Sigmoid colon (tissue), 7 donors: Measurements from ENCODE around the gene SLC25A25. TPM values are rescaled to one million over a fixed set of nuclear protein-coding genes. Genes with fewer than 3 reads are reported as not detected.
A peak's percentile ranks its signal among the peaks of the same experiment; 100 is the strongest.
"Not testable (repeated sequence)": the region's sequence is repeated elsewhere in the genome, so short reads cannot be mapped to it uniquely, and the experiment has no call there.

Experiments
- DNase-seq: peaks from one replicate; pipeline ENCODE4 v3.0.0-alpha.2; 2019
- H3K27ac ChIP-seq, 4 donors: fragments of 200-600 bp; sonication (generic); one replicate each; pipeline ENCODE4 v1.5.1; 2016 to 2019; ENCODE audit warnings: mild to moderate bottlenecking in 1 of 4
- H3K27me3 ChIP-seq, 3 donors: fragments of 200-600 bp; sonication (generic); one replicate each; pipeline ENCODE4 v1.5.1; 2019; ENCODE audit warnings: mild to moderate bottlenecking in 1 of 3
- H3K36me3 ChIP-seq, 4 donors: fragments of 200-600 bp; sonication (generic); one replicate each; pipeline ENCODE4 v1.5.1; 2016 to 2019
- H3K4me1 ChIP-seq, 4 donors: fragments of 200-600 bp; sonication (generic); one replicate each; pipeline ENCODE4 v1.5.1; 2017 to 2019
- H3K4me3 ChIP-seq, 4 donors: fragments of 200-600 bp; sonication (generic); one replicate each; pipeline ENCODE4 v1.5.1; 2017 to 2019; ENCODE audit warnings: mild to moderate bottlenecking in 2 of 4, moderate library complexity in 1 of 4
- H3K9me3 ChIP-seq, 4 donors: fragments of 200-600 bp in 3 of 4; sonication (generic) in 3 of 4; one replicate each; pipeline versions ENCODE4 v1.5.1 to v1.6.1; 2013 to 2019
- EP300 ChIP-seq, 4 donors: sonication (generic); formaldehyde crosslinking; IDR thresholded peaks; one replicate each; pipeline ENCODE4 v1.6.1; 2017; ENCODE audit warnings: antibody characterized with exemption in 4 of 4
- POLR2A ChIP-seq, 2 donors: fragments of 450-650 bp; IDR thresholded peaks; one replicate each; pipeline ENCODE4 v1.6.1; 2016; ENCODE audit warnings: antibody characterized with exemption in 2 of 2, mild to moderate bottlenecking in 2 of 2, moderate library complexity in 2 of 2
- POLR2AphosphoS5 ChIP-seq, 4 donors: sonication (generic); formaldehyde crosslinking; IDR thresholded peaks; one replicate each; pipeline ENCODE4 v1.6.1; 2017; ENCODE audit warnings: antibody characterized with exemption in 4 of 4
- WGBS, 2 donors: extraction: QIAGEN DNeasy Blood & Tissue Kit; methylation state at CpG; one replicate each; pipeline ENCODE4 v1.1.7; 2013; 5-methylcytosine and 5-hydroxymethylcytosine counted together
- intact Hi-C: fragments of 100-400 bp; cut with DNase I; formaldehyde crosslinking; loops from one replicate; pipeline ENCODE4 v1.15.1; 2023
- polyA plus RNA-seq, 3 donors: library from polyadenylated mRNA; stranded (reverse); fragments of 200-250 nt; gene quantifications; one replicate each; pipeline ENCODE4 v1.2.3, GENCODE V29; 2013
- total RNA-seq, 4 donors: library from RNA; depleted of rRNA; stranded (reverse); fragments of >200 nt; gene quantifications; one replicate each; pipeline ENCODE4 v1.1.0, GENCODE V29; 2016
- TF ChIP-seq, protein P1 (sequence below), 4 experiments: fragments of 450-650 bp in 3 of 4; fragments of 200-600 bp in 1 of 4; IDR thresholded peaks; one replicate each; pipeline ENCODE4 v1.5.1; 2016 to 2019; ENCODE audit warnings: antibody characterized with exemption in 4 of 4, mild to moderate bottlenecking in 3 of 4, moderate library complexity in 2 of 4
- donor health status: healthy with polysubstance abuse.
- donor health status: Bipolar disorder and iron deficiency.
- donor health status: healthy.

Gene SLC25A25
- total and polyA plus RNA-seq, 7 donors = 10.2 to 77.2 (median 16.6) TPM

DNA sequence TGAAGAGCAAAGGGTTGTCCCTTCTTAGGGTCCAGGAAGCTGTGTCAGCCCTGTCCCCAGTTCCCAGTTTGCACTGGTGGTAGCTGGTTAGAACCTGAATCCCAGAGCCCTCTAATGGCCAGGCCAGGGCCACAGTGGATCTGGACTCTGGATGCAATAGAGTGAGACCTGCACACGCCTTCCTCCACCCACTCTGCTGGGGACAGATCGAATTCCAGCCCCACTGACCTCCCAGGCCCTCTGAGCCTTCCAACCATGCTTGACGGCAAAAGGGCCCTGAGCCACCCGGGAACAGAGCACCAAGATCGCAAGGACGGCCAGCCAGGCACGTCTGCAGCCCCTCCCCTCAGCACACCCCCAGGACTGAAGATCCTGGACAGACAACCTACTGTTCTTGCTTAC, 24.6 kb upstream of the SLC25A25 start:
- no peaks in the 10 kb centered on the region for H3K9me3 ChIP-seq
- no peaks in the 10 kb centered on the region for H3K36me3 ChIP-seq
- DNase-seq = no peak
- peak in 1 of 4 donors; percentile 9 for TF ChIP-seq POLR2AphosphoS5 (IDR thresholded peaks at IDR 0.05)
- TF ChIP-seq EP300 (IDR thresholded peaks at IDR 0.05) = no peak
- intact Hi-C loops = no loop called here
- WGBS, 2 donors = 54 to 79% methylated on average over 7 of the region's 7 CpGs
- H3K27ac ChIP-seq = peak overlapping the region in 1 of 4 donors; percentile 15
- peaks cover 0 to 19% (median 15%) of the 10 kb centered on the region in 4 donors for H3K4me1 ChIP-seq
- H3K4me3 ChIP-seq = no peak overlapping the region
- H3K27me3 ChIP-seq = no peaks in the 10 kb centered on the region

DNA sequence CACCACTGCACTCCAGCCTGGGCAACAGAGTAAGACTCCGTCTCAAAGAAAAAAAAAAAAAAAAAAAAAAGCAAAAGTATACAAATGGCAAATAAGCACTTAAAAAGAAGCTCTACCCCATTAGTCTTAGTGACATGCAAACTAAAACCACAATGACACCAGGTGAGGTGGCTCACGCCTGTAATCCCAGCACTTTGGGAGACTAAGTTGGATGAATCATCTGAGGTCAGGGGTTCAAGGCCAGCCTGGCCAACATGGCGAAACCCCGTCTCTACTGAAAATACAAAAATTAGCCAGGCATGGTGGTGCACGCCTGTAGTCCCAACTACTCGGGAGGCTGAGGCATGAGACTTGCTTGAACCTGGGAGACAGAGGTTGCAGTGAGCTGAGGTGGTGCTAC, 22.6 kb upstream of the SLC25A25 start:
- H3K4me3 ChIP-seq, DNase-seq, H3K27me3 ChIP-seq, H3K36me3 ChIP-seq, H3K9me3 ChIP-seq, H3K27ac ChIP-seq, intact Hi-C loops: not testable (repeated sequence)
- WGBS, 2 donors = 91 to 92% methylated on average over 6 of the region's 6 CpGs
- H3K4me1 ChIP-seq = peaks cover 0 to 19% (median 15%) of the 10 kb centered on the region in 4 donors

DNA sequence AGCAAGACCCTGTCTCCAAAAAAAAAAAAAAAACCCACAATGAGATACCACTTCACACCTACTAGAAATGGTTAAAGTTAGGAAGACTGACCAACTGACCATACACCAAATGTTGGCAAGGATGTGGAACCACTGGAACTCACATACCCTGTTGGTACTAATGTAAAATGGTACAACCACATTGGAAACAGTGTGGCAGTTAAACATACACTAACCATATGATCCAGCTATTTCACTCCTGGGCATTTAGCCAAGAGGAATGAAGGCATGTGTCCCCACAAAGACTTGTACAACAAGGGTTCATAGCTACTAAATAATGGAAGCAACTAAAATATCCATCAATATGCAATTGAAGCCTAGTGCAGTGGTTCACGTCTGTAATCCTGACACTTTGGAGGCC, 22.2 kb upstream of the SLC25A25 start:
- no peaks in the 10 kb centered on the region for H3K27me3 ChIP-seq
- H3K4me1 ChIP-seq = peaks cover 0 to 19% (median 17%) of the 10 kb centered on the region in 4 donors
- no peaks in the 10 kb centered on the region for H3K36me3 ChIP-seq
- intact Hi-C loops = no loop called here
- H3K27ac ChIP-seq = peak overlapping the region in 2 of 4 donors; percentile 34 to 63
- WGBS, 2 donors = 85 to 89% methylated on average over 1 of the region's 1 CpG
- DNase-seq = no peak
- TF ChIP-seq POLR2AphosphoS5 (IDR thresholded peaks at IDR 0.05) = peak in 1 of 4 donors; percentile 10
- no peak for TF ChIP-seq EP300 (IDR thresholded peaks at IDR 0.05)
- no peak overlapping the region for H3K4me3 ChIP-seq
- no peaks in the 10 kb centered on the region for H3K9me3 ChIP-seq

GRCh38 chr9:128047231-128047630, 20.8 kb upstream of the SLC25A25 start:
- Histone ChIP-seq H3K36me3 (no peaks in the 10 kb centered on the region), H3K9me3 (no peaks in the 10 kb centered on the region), H3K27me3 (no peaks in the 10 kb centered on the region), H3K4me3 (no peak overlapping the region), H3K27ac (peak overlapping the region in 2 of 4 donors; percentile 6 to 63), H3K4me1 (peaks cover 0 to 19% (median 17%) of the 10 kb centered on the region in 4 donors)
- intact Hi-C loops = no loop called here
- TF ChIP-seq, protein P1, sequence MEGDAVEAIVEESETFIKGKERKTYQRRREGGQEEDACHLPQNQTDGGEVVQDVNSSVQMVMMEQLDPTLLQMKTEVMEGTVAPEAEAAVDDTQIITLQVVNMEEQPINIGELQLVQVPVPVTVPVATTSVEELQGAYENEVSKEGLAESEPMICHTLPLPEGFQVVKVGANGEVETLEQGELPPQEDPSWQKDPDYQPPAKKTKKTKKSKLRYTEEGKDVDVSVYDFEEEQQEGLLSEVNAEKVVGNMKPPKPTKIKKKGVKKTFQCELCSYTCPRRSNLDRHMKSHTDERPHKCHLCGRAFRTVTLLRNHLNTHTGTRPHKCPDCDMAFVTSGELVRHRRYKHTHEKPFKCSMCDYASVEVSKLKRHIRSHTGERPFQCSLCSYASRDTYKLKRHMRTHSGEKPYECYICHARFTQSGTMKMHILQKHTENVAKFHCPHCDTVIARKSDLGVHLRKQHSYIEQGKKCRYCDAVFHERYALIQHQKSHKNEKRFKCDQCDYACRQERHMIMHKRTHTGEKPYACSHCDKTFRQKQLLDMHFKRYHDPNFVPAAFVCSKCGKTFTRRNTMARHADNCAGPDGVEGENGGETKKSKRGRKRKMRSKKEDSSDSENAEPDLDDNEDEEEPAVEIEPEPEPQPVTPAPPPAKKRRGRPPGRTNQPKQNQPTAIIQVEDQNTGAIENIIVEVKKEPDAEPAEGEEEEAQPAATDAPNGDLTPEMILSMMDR (IDR thresholded peaks at IDR 0.05) = no peak
- TF ChIP-seq POLR2AphosphoS5 (IDR thresholded peaks at IDR 0.05) (no peak), EP300 (IDR thresholded peaks at IDR 0.05) (no peak), POLR2A (IDR thresholded peaks at IDR 0.05) (no peak)
- WGBS, 2 donors = 91 to 93% methylated on average over 6 of the region's 6 CpGs
- DNase-seq = no peak

- intact Hi-C loops = no loop called here
- Histone ChIP-seq H3K27ac (no peak overlapping the region), H3K4me1 (peaks cover 0 to 19% (median 17%) of the 10 kb centered on the region in 4 donors), H3K9me3 (no peaks in the 10 kb centered on the region), H3K4me3 (no peak overlapping the region), H3K36me3 (no peaks in the 10 kb centered on the region), H3K27me3 (no peaks in the 10 kb centered on the region)
- no peak for DNase-seq
- TF ChIP-seq POLR2A (IDR thresholded peaks at IDR 0.05) = no peak
- TF ChIP-seq, protein P1 (IDR thresholded peaks at IDR 0.05) = no peak
- TF ChIP-seq POLR2AphosphoS5 (IDR thresholded peaks at IDR 0.05) = no peak
- TF ChIP-seq EP300 (IDR thresholded peaks at IDR 0.05) = no peak
These were observed 19.4 kb upstream of the SLC25A25 start for GRCh38 chr9:128048663-128049062.

DNA sequence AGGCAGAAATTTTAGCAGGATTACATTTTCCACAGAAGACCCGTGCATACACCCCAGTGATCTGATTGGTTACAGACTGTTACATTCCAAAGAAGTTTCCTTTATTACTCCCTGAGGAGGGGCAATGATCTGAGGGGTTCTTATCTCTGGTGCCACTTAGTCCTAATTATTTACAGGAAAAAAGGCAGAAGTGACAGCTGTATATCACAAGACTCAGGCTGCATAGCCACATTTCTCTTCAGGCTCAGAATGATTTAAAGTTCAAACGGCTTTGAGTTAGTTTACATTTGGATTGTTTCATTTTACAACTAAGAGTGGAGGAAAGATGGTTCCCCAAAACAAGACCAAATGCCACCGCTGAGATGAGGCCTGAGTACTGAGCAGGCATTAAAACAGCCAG, 18.2 kb upstream of the SLC25A25 start:
- Histone ChIP-seq H3K9me3 (no peaks in the 10 kb centered on the region), H3K27ac (no peak overlapping the region), H3K36me3 (no peaks in the 10 kb centered on the region), H3K4me1 (peaks cover 0 to 24% (median 21%) of the 10 kb centered on the region in 4 donors), H3K27me3 (no peaks in the 10 kb centered on the region), H3K4me3 (no peak overlapping the region)
- WGBS, 2 donors = 43 to 47% methylated on average over 3 of the region's 3 CpGs
- DNase-seq = no peak
- TF ChIP-seq EP300 (IDR thresholded peaks at IDR 0.05) (no peak), POLR2AphosphoS5 (IDR thresholded peaks at IDR 0.05) (no peak), POLR2A (IDR thresholded peaks at IDR 0.05) (no peak)
- TF ChIP-seq, protein P1 (IDR thresholded peaks at IDR 0.05) = no peak
- intact Hi-C loops = no loop called here
